NT2/D1 (cell line): ENCODE measurements around the gene UBE2O.
A peak's percentile ranks its signal among the peaks of the same experiment; 100 is the strongest.

Experiments
- DNase-seq: peaks from one replicate; pipeline ENCODE4 v3.0.0-alpha.2; 2011; ENCODE audit warnings: low read depth, low spot score
- H3K27me3 ChIP-seq: 2 replicates; pipeline ENCODE4 v1.6.0; 2011; ENCODE audit warnings: mild to moderate bottlenecking; ENCODE audit not compliant: insufficient read length, insufficient read depth
- H3K36me3 ChIP-seq: 2 replicates; pipeline ENCODE4 v1.6.1; 2011; ENCODE audit warnings: mild to moderate bottlenecking, low read length, mixed read lengths; ENCODE audit not compliant: insufficient read depth, insufficient read length
- H3K4me1 ChIP-seq: 2 replicates; pipeline ENCODE4 v1.5.1; 2011; ENCODE audit not compliant: insufficient read depth, insufficient read length
- H3K4me3 ChIP-seq: 2 replicates; pipeline ENCODE4 v1.5.1; 2011; ENCODE audit warnings: low read depth; ENCODE audit not compliant: insufficient read length
- H3K9ac ChIP-seq: 2 replicates; pipeline ENCODE4 v1.6.0; 2011; ENCODE audit warnings: low read depth; ENCODE audit not compliant: insufficient read length
- H3K9me3 ChIP-seq: 2 replicates; pipeline ENCODE4 v1.5.1; 2011; ENCODE audit warnings: mild to moderate bottlenecking, low read length; ENCODE audit not compliant: insufficient read depth
- SUZ12 ChIP-seq: IDR thresholded peaks from 2 replicates; pipeline ENCODE4 v1.6.1; 2011; ENCODE audit not compliant: insufficient read length, insufficient read depth; ENCODE audit errors: extremely low read depth
- YY1 ChIP-seq: IDR thresholded peaks from 2 replicates; pipeline ENCODE4 v1.6.1; 2011; ENCODE audit not compliant: insufficient read length, insufficient read depth
- ZNF274 ChIP-seq: IDR thresholded peaks from 2 replicates; pipeline ENCODE4 v1.6.1; 2011; ENCODE audit warnings: mild to moderate bottlenecking, low read depth, low read length

Gene UBE2O

DNA sequence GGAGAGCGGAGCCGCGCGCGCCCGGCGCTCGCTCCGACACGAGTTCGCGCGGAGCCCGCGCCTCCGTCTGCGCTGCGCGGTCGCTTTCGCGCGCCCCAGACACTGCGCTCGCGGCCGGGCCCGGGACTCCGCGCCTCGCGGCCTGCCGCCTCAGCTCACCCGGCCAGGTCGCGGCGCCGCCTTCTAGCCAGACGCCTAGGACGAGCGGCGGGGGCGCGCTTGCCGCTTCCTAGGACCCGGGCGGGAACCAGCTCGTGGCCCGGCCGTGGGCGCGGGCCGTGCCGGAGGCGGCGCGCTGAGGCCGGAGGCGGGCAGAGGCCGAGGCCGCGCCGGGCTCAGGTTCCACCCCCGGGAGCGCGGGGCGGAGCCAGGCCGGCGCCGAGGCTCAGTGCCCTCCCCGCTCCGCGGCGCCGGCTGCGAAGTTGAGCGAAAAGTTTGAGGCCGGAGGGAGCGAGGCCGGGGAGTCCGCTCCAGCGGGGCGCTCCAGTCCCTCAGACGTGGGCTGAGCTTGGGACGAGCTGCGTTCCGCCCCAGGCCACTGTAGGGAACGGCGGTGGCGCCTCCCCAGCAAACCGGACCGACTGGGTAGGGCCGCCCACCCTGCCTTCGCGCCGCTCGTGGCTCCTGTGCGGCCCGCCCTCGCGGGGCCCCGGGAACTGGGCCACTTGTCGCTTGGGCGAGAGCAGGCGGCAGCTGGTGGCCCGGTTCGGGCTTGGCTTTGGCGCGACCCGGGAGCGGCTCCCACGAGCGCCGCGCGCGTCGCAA lies 68.5 kb downstream of the UBE2O start, which contains the start of gene SPHK1:
Gene SPHK1, plus strand, starts transcription at position 388 of the 765 bp plus-strand sequence. CDS start 1,036 bp downstream, outside the sequence.
- Histone ChIP-seq H3K4me1 (peaks cover 32% of the 10 kb centered on the region), H3K9ac (peak within 1 kb of the TSS; percentile 94)

DNA sequence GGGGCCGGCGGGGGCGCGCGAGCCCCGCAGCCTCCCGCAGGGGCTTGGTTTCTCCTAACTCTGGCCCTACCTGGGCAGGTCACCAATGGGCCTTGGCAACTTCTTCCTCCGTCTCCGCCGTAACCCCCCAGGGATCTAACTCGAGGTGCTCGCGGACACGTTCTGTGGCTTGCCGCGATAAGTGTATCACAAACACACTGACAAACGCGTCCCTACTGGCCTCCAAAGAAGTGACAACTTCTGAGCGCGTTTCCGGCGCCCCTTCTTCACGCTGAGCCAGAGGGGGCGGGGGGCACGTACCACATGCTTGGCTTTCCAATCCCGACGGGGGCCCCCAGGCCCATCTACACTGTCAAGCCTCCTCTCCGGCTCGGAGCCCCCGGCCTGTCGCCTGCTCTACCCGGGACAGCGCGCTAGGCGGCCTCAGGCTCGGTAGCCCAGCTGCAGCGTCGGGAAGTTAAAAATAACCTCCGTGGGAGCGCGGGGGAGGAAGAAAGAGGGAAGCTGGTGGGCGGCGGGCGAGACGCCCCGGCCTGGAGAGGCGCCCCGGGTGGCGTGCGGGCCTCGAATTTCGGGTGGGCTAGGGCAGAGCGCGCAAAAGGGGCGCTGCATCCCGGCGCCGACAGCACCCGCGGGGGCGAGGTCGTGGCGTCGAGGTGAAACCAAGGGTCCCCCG lies 69.3 kb downstream of the UBE2O start:
- TF ChIP-seq YY1 (no peak), ZNF274 (no peak), SUZ12 (no peak)
- Histone ChIP-seq H3K27me3 (peaks cover 14% of the 10 kb centered on the region), H3K4me1 (peaks cover 28% of the 10 kb centered on the region), H3K9me3 (peaks cover 5% of the 10 kb centered on the region; the same call in 1 of the 2 replicates), H3K4me3 (peak overlapping the region; percentile 69), H3K9ac (peak overlapping the region; percentile 94), H3K36me3 (peaks cover 27% of the 10 kb centered on the region)
- DNase-seq, result no peak

More for the DNA sequence above, 68.5 kb downstream of the UBE2O start, which contains the start of gene SPHK1:
- H3K27me3 ChIP-seq, result peaks cover 14% of the 10 kb centered on the region
- peaks cover 5% of the 10 kb centered on the region; the same call in 1 of the 2 replicates for H3K9me3 ChIP-seq
- TF ChIP-seq YY1 (no peak), SUZ12 (no peak), ZNF274 (no peak)
- DNase-seq, result no peak
- peak within 1 kb of the TSS; percentile 69 for H3K4me3 ChIP-seq
- peaks cover 33% of the 10 kb centered on the region for H3K36me3 ChIP-seq

DNA sequence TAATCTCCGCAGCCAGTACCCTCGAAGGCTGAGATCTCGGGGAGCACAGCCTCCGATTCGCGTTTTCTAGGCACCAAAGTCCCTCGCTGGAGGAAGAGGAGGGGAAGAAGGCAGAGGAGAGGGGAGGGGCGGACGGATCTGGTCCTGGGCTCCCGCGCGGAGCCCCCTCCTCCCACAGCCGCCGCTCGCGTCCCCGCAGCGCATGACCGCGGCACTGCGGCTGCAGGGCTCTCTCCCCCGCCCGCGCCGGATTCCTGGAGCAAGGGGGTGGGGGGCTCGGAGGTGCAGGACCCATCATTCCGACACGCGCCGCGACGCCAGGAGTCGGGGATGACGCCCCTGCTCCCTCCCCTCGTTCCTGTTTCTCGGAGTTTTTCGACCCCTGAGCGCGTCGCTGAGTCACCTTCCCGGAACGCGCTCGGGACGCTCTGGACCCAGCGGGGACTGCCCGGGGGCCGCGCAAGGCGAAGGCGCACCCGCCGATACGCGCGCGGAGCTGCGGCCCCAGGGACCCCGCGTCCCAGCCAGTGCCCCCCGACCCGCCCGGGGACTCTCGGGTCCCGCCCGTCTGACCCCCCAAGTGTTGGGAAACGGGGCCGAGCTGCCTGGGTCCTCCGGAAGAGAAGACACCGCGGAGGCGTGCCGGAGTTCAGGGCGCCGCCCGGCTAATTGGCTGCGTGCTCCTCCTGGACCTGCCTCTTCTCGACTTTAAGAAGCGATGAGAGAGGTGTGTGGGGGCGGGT lies 70.0 kb downstream of the UBE2O start:
- peak overlapping the region; percentile 69 for H3K4me3 ChIP-seq
- H3K4me1 ChIP-seq, result peaks cover 27% of the 10 kb centered on the region
- peaks cover 5% of the 10 kb centered on the region; the same call in 1 of the 2 replicates for H3K9me3 ChIP-seq
- no peak for TF ChIP-seq ZNF274
- TF ChIP-seq SUZ12, result no peak
- TF ChIP-seq YY1, result no peak
- DNase-seq, result no peak
- peaks cover 14% of the 10 kb centered on the region for H3K27me3 ChIP-seq
- peaks cover 22% of the 10 kb centered on the region for H3K36me3 ChIP-seq
- peak overlapping the region; percentile 94 for H3K9ac ChIP-seq

DNA sequence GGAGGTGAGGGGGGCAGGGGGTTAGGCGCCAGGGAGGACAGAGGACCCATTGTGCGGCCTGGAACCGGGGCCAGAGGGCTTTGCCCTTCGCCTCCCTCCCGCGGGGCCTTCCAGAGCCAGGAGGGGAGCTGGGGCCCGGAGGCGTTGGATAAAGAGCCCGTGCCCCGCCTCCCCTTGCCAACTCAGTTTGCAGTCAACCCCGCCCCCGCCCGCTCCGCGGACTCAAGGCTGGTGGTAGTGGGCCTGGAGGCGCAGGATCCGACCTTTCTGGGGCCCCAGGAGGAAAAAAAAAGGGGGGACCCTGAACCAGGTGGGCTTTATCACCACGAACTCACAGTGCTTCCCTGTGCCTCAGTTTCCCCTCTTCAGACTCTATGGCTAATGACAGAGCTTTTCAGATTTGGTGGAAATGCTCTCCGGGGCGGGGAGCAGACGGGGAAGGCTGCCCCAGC lies 70.6 kb downstream of the UBE2O start:
- DNase-seq, result no peak
- Histone ChIP-seq H3K27me3 (peaks cover 14% of the 10 kb centered on the region), H3K9me3 (peaks cover 5% of the 10 kb centered on the region; the same call in 1 of the 2 replicates), H3K36me3 (peaks cover 16% of the 10 kb centered on the region), H3K4me1 (peaks cover 27% of the 10 kb centered on the region), H3K4me3 (peak overlapping the region; percentile 69), H3K9ac (peak overlapping the region; percentile 94)
- TF ChIP-seq YY1 (no peak), SUZ12 (no peak)

DNA sequence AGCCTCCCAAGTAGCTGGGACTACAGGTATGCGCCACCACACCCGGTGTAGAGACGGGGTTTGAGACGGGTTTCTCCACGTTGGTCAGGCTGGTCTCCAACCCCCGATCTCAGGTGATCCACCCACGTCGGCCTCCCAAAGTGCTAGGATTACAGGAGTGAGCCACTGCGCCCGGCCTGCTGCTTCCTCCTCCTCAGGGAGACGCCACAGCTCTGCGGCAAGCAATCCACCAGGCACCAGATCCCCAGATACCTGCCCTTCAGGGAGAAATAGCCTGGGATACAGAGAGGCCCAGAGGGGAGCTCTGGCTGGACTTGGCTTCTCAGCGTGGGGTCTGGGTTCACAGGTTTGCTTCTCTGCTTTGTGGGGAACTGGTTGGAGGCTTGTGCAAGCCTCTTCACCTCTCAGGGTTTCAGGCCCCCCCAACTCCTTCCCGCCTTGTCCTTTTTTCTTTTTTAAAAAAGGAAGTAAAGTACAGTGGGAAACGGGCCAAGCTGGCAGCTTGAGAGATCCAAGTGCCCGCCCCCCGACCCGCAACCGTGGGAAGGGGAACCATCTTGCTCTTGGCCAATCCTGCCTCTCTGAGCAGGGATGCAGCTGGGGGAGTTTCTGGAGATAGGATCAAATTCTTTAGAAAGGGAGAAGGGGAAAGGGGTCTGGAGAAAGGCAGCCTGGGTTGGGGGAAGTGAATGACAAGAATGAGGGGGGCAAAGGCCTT lies 71.2 kb downstream of the UBE2O start:
- TF ChIP-seq ZNF274, result no peak
- no peak for TF ChIP-seq SUZ12
- TF ChIP-seq YY1, result no peak
- Histone ChIP-seq H3K9ac (peak overlapping the region; percentile 94), H3K4me1 (peaks cover 24% of the 10 kb centered on the region), H3K36me3 (peaks cover 10% of the 10 kb centered on the region), H3K9me3 (peaks cover 5% of the 10 kb centered on the region; the same call in 1 of the 2 replicates), H3K27me3 (peaks cover 14% of the 10 kb centered on the region), H3K4me3 (no peak overlapping the region)
- DNase-seq, result no peak

DNA sequence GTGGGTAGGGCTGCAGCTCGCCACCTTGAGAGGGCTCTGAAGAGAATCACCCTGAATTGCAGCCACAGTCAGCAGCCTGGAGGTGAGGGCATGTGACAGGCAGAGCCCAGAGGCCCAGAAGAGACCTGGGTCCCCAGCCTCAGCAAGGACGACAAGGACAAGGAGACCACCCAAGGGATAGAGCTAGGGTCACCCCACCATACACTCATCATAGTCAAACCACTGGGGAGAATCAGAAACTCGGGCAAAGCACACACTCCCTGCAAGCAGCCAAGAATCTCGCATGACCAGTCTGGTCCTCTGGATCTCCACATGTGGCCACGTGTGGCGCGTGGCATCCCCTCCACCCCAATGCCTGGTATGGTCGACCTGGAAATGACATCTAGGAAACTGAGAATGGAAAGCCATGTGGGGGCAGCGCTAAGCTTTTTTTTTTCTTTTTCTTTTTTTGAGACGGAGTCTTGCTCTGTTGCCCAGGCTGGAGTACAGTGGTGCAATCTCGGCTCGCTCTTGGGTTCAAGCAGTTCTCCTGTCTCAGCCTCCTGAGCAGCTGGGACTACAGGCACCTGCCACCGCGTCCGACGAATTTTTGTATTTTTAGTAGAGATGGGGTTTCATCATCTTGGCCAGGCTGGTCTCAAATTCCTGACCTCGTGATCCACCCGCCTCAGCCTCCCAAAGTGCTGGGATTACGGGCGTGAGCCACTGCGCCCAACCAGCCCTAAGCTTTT lies 73.1 kb downstream of the UBE2O start:
- no peak for DNase-seq
- H3K4me1 ChIP-seq, result peaks cover 11% of the 10 kb centered on the region
- H3K27me3 ChIP-seq, result peaks cover 4% of the 10 kb centered on the region
- no peaks in the 10 kb centered on the region for H3K36me3 ChIP-seq
- H3K9me3 ChIP-seq, result no peaks in the 10 kb centered on the region
- H3K4me3 ChIP-seq, result no peak overlapping the region
- H3K9ac ChIP-seq, result no peak overlapping the region
- no peak for TF ChIP-seq ZNF274
- no peak for TF ChIP-seq YY1
- no peak for TF ChIP-seq SUZ12
